RWPE2 (cell line): ENCODE results near the gene C21orf58.

Experiments used
- ATAC-seq: fragments of 200-7000 bp; cut with Tn5 transposase; 3 replicates; pipeline ENCODE4 v1.9.1; 2021; ENCODE audit warnings: low read depth
- DNase-seq: peaks from one replicate; pipeline ENCODE4 v3.0.0-alpha.2; 2020; ENCODE audit warnings: low spot score
- H3K27ac ChIP-seq: fragments of 450-650 bp; 2 replicates; pipeline ENCODE4 v1.5.1; 2017; ENCODE audit warnings: mild to moderate bottlenecking; ENCODE audit not compliant: poor library complexity, severe bottlenecking
- H3K27me3 ChIP-seq: fragments of 250-450 bp; sonication (Bioruptor Pico); 2 replicates; pipeline ENCODE4 v1.5.1; 2021; ENCODE audit warnings: mild to moderate bottlenecking, moderate library complexity; ENCODE audit not compliant: insufficient read depth, poor library complexity, severe bottlenecking
- H3K36me3 ChIP-seq: fragments of 250-450 bp; sonication (Bioruptor Pico); 2 replicates; pipeline ENCODE4 v1.5.1; 2020; ENCODE audit warnings: low read depth, mild to moderate bottlenecking, moderate library complexity
- H3K4me1 ChIP-seq: fragments of 250-450 bp; sonication (Bioruptor Pico); 2 replicates; pipeline ENCODE4 v1.5.1; 2021; ENCODE audit warnings: mild to moderate bottlenecking, moderate library complexity; ENCODE audit not compliant: insufficient read depth, poor library complexity, severe bottlenecking
- H3K4me3 ChIP-seq: fragments of 250-450 bp; sonication (Bioruptor Pico); 2 replicates; pipeline ENCODE4 v1.5.1; 2021; ENCODE audit warnings: mild to moderate bottlenecking, moderate library complexity; ENCODE audit not compliant: severe bottlenecking
- H3K9me3 ChIP-seq: fragments of 250-450 bp; sonication (Bioruptor Pico); 2 replicates; pipeline ENCODE4 v1.5.1; 2021; ENCODE audit warnings: mild to moderate bottlenecking, moderate library complexity; ENCODE audit not compliant: severe bottlenecking
- TF ChIP-seq, protein P1 (sequence below): fragments of 450-650 bp; IDR thresholded peaks from one replicate; pipeline ENCODE4 v1.5.1; 2017; ENCODE audit warnings: mild to moderate bottlenecking, moderate library complexity; ENCODE audit not compliant: poor library complexity, severe bottlenecking

C21orf58 gene

DNA sequence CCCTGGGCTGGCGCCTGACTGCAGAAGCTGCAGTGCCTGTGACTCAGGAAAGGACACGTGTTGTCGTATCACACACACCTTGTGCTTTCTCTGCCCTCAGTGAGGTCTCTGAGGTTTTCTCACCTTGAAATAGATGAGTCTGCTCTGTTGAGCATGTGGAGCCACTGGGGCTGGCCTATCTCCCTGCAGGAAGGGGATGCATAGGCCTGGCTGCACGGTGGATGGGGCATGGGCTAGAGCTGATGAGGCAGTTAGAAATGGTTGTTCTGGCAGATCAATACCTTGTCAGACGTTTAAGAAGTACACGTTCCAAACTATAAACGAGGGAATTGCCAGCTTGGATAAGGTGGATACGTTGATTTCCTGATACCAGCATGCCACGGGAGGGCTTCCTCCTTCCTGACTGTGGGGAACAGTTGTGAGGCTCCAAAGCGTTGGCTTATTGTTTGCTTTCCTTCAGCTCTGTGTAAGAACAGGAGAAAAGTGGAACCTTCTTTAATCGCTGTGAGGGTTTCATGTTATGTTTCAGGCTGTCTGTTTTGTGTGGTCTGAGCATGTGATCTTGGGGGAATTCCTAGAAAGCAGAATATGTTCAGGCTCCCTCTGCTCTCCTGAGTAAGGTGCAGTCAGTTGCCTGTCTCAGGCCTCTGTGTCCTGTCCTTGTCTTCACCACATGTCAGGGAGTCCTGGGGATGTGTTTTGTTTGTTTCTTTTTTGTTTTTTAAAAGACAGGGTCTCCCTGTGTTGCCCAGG is 45.0 kb upstream of the C21orf58 start:
- H3K36me3 ChIP-seq: peaks cover 38% of the 10 kb centered on the region

DNA sequence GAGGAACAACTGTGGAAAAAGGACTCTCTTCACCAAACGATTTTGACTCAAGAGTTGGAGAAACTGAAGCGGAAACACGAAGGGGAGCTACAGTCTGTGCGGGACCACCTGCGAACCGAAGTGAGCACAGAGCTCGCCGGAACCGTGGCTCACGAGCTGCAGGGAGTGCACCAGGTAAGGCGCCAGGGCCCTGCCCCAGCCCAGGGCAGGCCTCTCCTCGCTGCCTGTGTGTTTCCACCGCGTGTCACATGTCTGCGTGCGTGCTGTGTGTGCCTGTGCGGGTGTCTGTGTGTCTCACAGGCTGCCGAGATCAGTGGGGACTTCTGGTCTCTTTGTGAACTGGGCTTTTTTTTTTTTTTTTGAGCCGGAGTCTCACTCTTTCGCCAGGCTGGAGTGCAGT is 43.3 kb upstream of the C21orf58 start:
- H3K27ac ChIP-seq: no peak overlapping the region
- no peak overlapping the region for H3K4me3 ChIP-seq
- TF ChIP-seq, protein P1, sequence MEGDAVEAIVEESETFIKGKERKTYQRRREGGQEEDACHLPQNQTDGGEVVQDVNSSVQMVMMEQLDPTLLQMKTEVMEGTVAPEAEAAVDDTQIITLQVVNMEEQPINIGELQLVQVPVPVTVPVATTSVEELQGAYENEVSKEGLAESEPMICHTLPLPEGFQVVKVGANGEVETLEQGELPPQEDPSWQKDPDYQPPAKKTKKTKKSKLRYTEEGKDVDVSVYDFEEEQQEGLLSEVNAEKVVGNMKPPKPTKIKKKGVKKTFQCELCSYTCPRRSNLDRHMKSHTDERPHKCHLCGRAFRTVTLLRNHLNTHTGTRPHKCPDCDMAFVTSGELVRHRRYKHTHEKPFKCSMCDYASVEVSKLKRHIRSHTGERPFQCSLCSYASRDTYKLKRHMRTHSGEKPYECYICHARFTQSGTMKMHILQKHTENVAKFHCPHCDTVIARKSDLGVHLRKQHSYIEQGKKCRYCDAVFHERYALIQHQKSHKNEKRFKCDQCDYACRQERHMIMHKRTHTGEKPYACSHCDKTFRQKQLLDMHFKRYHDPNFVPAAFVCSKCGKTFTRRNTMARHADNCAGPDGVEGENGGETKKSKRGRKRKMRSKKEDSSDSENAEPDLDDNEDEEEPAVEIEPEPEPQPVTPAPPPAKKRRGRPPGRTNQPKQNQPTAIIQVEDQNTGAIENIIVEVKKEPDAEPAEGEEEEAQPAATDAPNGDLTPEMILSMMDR: no peak
- H3K4me1 ChIP-seq: no peaks in the 10 kb centered on the region
- H3K9me3 ChIP-seq: no peaks in the 10 kb centered on the region
- ATAC-seq (no peak), DNase-seq (no peak)
- H3K36me3 ChIP-seq: peaks cover 47% of the 10 kb centered on the region
- H3K27me3 ChIP-seq: no peaks in the 10 kb centered on the region

More for the DNA sequence above, 45.0 kb upstream of the C21orf58 start:
- ATAC-seq: no peak
- DNase-seq: no peak
- H3K4me1 ChIP-seq: no peaks in the 10 kb centered on the region
- H3K4me3 ChIP-seq: no peak overlapping the region
- H3K27ac ChIP-seq: no peak overlapping the region
- H3K9me3 ChIP-seq: no peaks in the 10 kb centered on the region
- TF ChIP-seq, protein P1: no peak
- H3K27me3 ChIP-seq: no peaks in the 10 kb centered on the region

DNA sequence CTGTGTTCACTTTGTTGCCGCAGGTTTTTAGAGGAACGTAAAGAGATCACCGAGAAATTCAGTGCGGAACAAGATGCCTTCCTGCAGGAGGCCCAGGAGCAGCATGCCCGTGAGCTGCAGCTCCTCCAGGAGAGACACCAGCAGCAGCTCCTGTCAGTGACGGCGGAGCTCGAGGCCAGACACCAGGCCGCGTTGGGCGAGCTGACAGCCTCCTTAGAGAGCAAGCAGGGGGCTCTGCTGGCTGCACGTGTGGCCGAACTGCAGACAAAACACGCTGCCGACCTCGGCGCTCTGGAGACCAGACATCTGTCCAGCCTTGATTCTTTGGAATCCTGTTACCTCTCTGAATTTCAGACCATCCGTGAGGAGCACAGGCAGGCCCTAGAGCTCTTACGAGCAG is 42.9 kb upstream of the C21orf58 start:
- no peak overlapping the region for H3K27ac ChIP-seq
- no peaks in the 10 kb centered on the region for H3K27me3 ChIP-seq
- H3K4me1 ChIP-seq: no peaks in the 10 kb centered on the region
- no peak overlapping the region for H3K4me3 ChIP-seq
- ATAC-seq: no peak
- H3K9me3 ChIP-seq: no peaks in the 10 kb centered on the region
- no peak for DNase-seq
- H3K36me3 ChIP-seq: peaks cover 44% of the 10 kb centered on the region
- TF ChIP-seq, protein P1: no peak

DNA sequence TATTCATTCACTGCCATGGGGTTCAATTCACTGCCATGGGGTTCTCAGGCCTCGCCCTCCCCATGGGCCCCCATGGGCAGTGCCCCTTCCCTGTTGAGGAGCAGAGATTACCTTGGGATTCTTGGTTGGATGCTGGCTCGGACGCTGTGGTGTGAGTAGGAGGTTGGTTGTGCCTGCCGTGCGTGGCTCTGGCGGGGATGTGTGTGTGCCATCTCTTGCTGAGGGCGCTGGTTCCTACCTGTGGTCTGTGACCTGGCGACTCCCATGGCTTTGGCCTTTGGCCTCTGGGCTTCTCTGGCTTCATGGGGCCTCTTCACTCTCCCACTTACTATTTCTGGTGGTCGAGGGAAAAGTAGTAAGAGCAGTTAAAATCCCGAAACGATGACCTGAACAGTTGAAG is 42.4 kb upstream of the C21orf58 start:
- no peak overlapping the region for H3K27ac ChIP-seq
- TF ChIP-seq, protein P1: no peak
- H3K4me3 ChIP-seq: no peak overlapping the region
- H3K27me3 ChIP-seq: no peaks in the 10 kb centered on the region
- H3K4me1 ChIP-seq: no peaks in the 10 kb centered on the region
- peaks cover 43% of the 10 kb centered on the region for H3K36me3 ChIP-seq
- H3K9me3 ChIP-seq: no peaks in the 10 kb centered on the region
- DNase-seq: no peak
- ATAC-seq: no peak

DNA sequence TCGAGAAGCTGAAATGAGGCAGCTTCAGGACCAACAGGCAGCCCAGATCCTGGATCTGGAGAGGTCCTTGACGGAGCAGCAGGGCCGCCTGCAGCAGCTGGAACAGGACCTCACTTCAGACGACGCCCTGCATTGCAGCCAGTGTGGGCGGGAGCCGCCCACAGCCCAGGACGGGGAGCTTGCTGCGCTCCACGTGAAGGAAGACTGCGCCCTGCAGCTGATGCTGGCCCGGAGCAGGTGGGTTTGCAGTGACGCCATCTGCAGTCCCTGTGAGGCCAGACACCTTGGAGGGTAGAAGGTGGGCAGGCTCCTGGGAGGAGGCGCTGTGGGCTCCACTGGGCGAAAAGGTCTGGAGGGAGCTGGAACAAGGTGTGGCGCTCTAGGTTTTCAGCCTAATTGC is 40.0 kb upstream of the C21orf58 start:
- no peaks in the 10 kb centered on the region for H3K27me3 ChIP-seq
- no peak for ATAC-seq
- no peaks in the 10 kb centered on the region for H3K9me3 ChIP-seq
- no peak overlapping the region for H3K4me3 ChIP-seq
- DNase-seq: no peak
- peaks cover 45% of the 10 kb centered on the region for H3K36me3 ChIP-seq
- H3K27ac ChIP-seq: no peak overlapping the region
- no peaks in the 10 kb centered on the region for H3K4me1 ChIP-seq
- TF ChIP-seq, protein P1: no peak
